Epithelial cell of proximal tubule (primary cell): ENCODE results near the gene SSBP2. TPM values are rescaled to one million over a fixed set of nuclear protein-coding genes. Genes with fewer than 3 reads are reported as not detected.
"Not testable (repeated sequence)": the region's sequence is repeated elsewhere in the genome, so short reads cannot be mapped to it uniquely, and the experiment has no call there.

ENCODE experiments used
- DNase-seq: peaks from one replicate; pipeline ENCODE4 v3.0.0-alpha.2; 2011; ENCODE audit warnings: low read depth
- H3K4me3 ChIP-seq: 2 replicates; pipeline ENCODE4 v1.5.1; 2011; ENCODE audit warnings: low read depth, mild to moderate bottlenecking, low read length
- CTCF ChIP-seq: conservative IDR thresholded peaks from 2 replicates; pipeline ENCODE4 v1.5.1; 2012; ENCODE audit warnings: low read depth, mild to moderate bottlenecking, low read length
- total RNA-seq: library from RNA; depleted of rRNA; stranded (reverse); fragments of >200 nt; gene quantifications from 2 replicates; pipeline ENCODE4 v1.2.3, GENCODE V29; 2015

SSBP2 gene
- total RNA-seq, 1 donor from 2014 or later, result 3.9 TPM

GRCh38 chr5:81630684-81631083 lies 120.2 kb downstream of the SSBP2 start:
- TF ChIP-seq CTCF, result no peak
- DNase-seq, result no peak
- H3K4me3 ChIP-seq, result no peak overlapping the region

GRCh38 chr5:81629986-81630385 lies 120.9 kb downstream of the SSBP2 start:
- DNase-seq, result no peak
- TF ChIP-seq CTCF, result no peak

GRCh38 chr5:81628061-81628460 lies 122.8 kb downstream of the SSBP2 start:
- DNase-seq, H3K4me3 ChIP-seq: not testable (repeated sequence)

More at GRCh38 chr5:81629986-81630385, 120.9 kb downstream of the SSBP2 start:
- H3K4me3 ChIP-seq, result no peak overlapping the region

- no peak for TF ChIP-seq CTCF
- peak; percentile 41 for DNase-seq
- no peak overlapping the region for H3K4me3 ChIP-seq
Measured at GRCh38 chr5:81626524-81626923, 124.4 kb downstream of the SSBP2 start.

- no peak for TF ChIP-seq CTCF
- DNase-seq, result no peak
- no peak overlapping the region for H3K4me3 ChIP-seq
Measured at GRCh38 chr5:81609810-81610375, 141.0 kb downstream of the SSBP2 start.

- no peak for TF ChIP-seq CTCF
- no peak for DNase-seq
- no peak overlapping the region for H3K4me3 ChIP-seq
Measured at GRCh38 chr5:81608976-81609375, 141.9 kb downstream of the SSBP2 start.

GRCh38 chr5:81607693-81608092 lies 143.2 kb downstream of the SSBP2 start:
- TF ChIP-seq CTCF, result no peak
- no peak for DNase-seq
- H3K4me3 ChIP-seq, result no peak overlapping the region
